OCI-LY1 (cell line): Measurements from ENCODE around the gene MRPL22.

ENCODE experiments used
- EZH2 ChIP-seq: fragments of 200-600 bp; sonication (generic), shearing (Covaris generic); IDR thresholded peaks from 2 replicates; pipeline ENCODE4 v1.8.0; 2017; ENCODE audit warnings: borderline replicate concordance, mixed run types, mild to moderate bottlenecking, antibody characterized with exemption, low read length, moderate library complexity, mixed read lengths
- TF ChIP-seq, protein P1 (sequence below): fragments of 200-600 bp; sonication (generic), shearing (Covaris generic); IDR thresholded peaks from 2 replicates; pipeline ENCODE4 v1.5.1; 2017; ENCODE audit warnings: mild to moderate bottlenecking, antibody characterized with exemption, low read length, moderate library complexity, mixed read lengths

GRCh38 chr5:155015239-155015638 is 74.4 kb downstream of the MRPL22 start:
- TF ChIP-seq, protein P1, sequence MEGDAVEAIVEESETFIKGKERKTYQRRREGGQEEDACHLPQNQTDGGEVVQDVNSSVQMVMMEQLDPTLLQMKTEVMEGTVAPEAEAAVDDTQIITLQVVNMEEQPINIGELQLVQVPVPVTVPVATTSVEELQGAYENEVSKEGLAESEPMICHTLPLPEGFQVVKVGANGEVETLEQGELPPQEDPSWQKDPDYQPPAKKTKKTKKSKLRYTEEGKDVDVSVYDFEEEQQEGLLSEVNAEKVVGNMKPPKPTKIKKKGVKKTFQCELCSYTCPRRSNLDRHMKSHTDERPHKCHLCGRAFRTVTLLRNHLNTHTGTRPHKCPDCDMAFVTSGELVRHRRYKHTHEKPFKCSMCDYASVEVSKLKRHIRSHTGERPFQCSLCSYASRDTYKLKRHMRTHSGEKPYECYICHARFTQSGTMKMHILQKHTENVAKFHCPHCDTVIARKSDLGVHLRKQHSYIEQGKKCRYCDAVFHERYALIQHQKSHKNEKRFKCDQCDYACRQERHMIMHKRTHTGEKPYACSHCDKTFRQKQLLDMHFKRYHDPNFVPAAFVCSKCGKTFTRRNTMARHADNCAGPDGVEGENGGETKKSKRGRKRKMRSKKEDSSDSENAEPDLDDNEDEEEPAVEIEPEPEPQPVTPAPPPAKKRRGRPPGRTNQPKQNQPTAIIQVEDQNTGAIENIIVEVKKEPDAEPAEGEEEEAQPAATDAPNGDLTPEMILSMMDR: no peak
- TF ChIP-seq EZH2: no peak
